ENCODE data around the gene MUS81.
A peak's percentile ranks its signal among the peaks of the same experiment; 100 is the strongest.
"Not testable (repeated sequence)": the region's sequence is repeated elsewhere in the genome, so short reads cannot be mapped to it uniquely, and the experiment has no call there.

Gene MUS81

GRCh38 chr11:65847746-65848145, 12.5 kb upstream of the MUS81 start:
- no peak for DNase-seq

- DNase-seq = not testable (repeated sequence)
Observed at GRCh38 chr11:65848693-65849092, 11.5 kb upstream of the MUS81 start.

GRCh38 chr11:65849366-65849765, 10.9 kb upstream of the MUS81 start:
- no peak for DNase-seq

DNA sequence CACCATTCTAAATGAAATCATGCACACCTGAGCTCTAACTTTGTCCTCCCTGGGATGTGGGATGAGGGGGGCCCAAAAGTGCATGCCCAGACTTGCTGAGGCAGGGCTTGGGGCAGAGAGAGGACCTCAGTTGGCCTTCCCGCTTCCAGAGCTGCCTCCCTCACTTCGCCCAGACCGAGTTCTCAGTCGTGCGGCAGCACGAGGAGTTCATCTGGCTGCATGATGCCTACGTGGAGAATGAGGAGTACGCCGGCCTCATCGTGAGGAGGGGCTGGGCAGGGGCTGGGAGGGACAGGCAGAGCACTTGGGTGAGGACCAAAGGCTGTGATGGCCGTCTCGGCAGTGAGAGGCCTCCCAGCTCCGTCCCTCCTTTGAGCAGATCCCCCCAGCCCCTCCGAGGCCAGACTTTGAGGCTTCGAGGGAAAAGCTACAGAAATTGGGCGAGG, 10.4 kb upstream of the MUS81 start:
- DNase-seq = no peak

DNA sequence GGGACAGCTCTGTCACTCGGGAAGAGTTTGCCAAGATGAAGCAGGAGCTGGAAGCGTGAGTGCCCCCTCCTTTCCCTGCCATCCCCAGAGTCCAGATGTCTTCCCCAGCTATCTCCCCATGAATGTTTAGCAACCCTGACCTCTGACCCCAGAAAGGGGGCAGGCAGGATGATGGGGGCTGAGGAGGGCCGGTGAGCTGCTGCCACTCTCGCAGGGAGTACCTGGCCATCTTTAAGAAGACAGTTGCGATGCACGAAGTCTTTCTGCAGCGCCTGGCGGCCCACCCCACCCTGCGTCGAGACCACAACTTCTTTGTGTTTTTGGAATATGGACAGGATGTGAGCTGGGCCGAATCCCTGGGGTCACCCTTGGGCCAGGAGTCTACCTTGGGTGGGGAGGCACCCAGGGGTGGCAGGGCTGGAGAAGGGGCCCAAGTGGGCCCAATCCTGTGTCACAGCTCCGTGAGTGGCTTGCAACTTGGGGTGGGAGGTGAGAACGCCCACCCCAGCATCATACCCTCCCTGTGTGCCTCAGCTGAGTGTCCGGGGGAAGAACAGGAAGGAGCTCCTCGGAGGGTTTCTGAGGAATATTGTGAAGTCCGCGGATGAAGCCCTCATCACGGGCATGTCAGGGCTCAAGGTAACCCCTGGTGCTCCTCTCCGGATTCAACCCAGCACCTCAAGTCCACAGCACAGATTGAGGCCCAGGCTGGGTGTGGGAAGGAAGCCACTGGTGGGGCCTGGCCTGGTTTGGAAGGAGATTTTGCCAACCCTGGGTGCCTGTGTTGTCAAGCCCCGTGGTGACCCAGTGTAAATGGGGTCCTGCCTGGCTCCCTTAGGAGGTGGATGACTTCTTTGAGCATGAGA, 9.8 kb upstream of the MUS81 start:
- DNase-seq = no peak

GRCh38 chr11:65851083-65851579, 9.1 kb upstream of the MUS81 start:
- no peak for DNase-seq

DNA sequence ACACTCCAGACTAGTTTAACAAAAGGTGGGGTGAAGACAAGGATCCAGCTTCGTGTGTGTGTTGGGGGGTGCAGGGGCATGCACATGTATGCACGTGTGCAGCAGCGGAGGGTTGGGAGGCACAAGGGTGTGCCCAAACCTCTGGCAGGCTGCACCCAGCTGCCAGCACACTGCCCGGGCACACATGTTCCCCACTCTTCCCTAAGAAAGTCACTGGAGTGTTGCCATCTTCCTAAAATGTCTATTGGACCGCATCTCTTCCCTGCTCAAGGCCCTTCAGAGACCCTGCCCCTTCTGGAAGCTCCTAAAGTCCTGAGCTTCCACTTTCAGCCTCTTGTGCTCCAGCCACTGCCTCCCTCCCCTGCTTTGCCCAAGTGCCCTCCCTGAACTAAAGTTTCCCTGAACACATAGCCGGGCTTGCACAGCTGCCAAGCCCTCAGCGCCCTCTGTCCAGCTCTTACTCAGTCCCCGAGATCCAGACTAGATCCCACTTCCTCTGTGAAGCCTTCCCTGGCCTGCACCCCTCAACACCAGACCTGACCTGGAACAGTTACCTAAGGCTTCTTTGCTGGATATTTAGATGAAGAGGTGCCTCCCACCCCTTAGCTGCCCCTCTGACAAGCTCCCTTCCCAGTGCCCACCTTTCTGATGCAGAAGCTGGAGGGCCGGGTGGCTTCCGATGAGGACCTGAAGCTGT, 8.3 kb upstream of the MUS81 start:
- no peak for DNase-seq

DNA sequence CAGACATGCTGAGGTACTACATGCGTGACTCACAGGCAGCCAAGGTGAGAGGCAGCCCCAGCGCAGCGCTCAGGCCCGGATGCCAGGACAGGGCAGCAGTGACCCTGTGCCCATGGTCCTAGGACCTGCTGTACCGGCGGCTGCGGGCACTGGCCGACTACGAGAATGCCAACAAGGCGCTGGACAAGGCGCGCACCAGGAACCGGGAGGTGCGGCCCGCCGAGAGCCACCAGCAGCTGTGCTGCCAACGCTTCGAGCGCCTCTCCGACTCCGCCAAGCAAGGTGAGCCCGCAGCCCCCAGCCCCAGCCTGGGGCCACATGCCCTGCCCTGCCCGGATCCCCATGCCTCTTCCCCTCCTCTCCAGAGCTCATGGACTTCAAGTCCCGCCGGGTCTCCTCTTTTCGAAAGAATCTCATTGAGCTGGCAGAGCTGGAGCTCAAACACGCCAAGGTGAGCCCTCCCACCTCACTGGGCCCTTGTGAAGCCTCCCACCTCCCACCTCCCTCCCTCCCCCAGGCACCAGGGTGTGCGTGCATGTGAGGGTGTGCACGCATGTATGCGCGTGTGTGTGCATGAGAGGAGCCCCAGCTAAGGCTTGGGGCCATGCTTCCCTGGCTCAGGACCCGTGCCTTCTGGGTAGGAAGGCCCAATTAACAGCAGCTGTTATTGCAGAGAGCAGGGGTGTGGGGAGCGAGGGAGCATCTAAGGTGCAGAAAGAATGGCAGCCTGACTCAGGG, 7.6 kb upstream of the MUS81 start:
- no peak for DNase-seq

DNA sequence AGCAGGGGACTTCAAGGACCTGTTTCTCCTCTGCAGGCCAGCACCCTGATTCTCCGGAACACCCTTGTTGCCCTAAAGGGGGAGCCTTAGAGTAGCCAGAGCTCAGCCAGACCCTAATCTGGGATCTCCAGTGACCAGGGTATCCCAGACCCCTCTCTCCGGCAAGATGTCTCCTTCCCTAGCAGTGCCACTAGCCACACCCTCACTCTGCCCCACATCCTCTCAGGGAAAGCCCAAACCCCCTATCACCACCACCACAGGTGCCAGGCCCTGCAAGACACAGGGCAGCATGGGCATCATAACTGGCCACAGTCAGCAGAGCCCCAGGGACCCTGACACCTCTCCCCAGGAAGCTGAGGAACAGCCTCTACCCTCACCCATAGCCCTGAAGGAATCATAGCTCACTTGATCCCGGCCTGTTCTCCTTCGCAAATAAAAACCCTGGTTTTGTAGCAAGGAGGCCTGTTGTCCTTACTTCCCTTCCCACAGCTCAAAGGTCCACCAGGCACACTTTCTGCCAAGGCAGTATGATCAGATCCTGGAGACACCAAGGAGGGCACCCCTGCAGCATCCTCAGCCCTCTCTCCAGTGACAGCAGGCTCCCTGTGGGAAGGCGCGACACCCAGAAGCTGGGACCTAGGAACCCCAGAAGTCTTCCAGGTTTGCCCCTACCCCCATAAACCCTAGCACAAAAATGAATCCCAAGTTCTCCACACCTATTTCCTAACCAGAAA, 6.8 kb upstream of the MUS81 start:
- DNase-seq = no peak

GRCh38 chr11:65854161-65854592, 6.1 kb upstream of the MUS81 start:
- no peak for DNase-seq

DNA sequence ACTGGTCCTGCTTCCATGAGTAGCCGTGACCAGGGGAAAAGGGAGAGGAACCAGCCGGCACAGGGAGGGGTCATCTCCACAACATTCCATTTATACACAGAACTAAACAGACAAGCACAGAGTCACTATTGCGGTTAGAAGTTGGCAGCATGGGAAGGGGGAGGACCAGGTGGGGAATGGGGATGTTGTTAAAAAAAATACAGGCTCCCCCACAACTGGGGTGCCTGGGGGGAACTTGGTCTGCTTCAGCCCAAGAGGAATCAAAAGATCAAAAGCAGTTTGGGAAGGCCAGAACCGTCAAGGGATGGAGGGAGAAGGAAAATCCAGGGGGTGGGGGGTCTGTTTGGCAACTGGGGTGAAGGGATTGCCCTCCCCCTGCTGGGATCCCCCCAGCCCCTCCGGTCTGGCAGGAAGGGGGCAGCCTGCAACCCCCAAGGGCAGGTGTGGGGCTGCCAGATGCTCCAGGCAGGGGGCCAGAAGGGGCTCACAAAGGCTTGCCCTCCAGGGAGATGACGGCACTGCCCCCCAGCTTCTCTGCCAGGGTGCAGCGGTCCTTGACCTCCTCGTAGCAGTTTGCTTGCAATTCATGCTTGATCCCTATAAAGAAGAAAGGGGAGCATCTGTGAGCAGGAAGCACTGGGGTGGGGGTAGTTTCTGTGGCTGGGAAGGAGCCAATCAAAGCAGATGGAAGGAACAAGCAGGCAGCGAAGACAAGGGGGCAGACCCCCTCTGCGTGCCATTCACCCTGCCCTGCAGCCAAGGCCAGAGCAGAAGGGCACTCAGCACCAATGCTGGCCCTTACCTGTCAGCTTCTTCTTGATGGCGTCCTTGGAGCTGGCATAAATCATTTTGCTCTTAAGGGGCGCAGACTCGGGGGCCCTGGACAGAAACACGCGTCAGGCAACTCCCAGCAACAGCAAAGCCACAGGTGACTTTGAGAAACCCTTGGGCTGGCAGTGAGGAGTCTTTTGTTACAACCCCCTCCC, 5.1 kb upstream of the MUS81 start:
- no peak for DNase-seq

DNA sequence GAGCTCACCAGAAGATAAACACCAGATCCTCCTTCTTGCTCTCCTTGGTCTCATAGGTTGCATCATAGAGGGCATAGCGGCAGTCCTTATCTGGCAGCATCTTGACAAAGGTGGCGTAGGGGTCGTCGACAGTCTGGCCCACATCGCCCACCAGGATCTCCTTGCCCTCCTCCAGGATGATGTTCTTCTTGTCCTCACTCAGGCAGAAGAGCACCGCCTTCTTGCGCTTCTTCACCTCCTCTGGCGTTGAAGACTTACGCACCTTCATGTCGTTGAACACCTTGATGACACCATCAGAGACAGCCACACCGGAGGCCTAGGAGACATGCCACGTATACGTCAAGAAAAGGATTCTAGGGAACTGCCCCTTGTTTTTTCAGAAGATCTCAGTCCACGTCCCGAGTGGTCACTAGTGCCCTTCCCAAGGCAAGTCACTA, 4.3 kb upstream of the MUS81 start:
- DNase-seq = no peak

DNA sequence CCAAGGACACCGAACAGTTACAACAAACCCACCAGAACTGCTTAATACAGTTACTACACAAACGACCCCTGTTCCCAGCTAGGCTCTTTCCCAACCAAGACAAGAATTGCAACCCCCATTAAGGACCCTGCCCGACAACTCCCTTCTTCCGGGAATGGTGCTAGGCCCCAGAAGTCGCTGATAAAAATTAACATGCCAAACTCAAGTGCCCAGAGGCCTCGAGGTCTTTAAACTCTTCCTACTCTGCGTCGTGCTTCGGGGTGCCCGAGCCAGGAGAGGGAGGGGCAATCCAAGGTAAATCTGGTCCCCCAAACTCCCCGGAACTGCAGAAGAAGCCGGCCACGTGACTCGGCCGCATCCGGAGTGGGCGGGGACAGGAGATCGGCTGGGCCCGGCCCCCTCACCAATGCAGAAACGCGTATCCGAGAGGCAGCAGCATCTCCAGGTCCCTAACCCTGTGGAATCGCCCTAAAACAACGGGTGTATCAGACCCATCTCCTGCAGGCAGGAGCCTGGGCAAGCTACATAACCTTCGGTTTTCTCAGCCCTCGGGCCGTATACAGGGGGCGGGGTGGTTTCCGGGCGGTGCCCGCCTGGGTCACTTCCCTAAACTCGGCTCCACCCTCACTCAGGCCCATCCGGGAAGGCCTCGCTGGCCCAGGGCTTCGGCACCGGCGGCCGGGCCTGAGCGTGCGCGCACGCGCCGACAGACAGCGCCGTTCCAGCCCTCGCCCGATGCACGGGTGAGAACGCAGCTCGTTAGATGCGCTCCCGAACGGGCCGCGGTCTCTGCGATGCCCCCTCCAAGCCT, 3.3 kb upstream of the MUS81 start:
- DNase-seq = peak; percentile 56

DNA sequence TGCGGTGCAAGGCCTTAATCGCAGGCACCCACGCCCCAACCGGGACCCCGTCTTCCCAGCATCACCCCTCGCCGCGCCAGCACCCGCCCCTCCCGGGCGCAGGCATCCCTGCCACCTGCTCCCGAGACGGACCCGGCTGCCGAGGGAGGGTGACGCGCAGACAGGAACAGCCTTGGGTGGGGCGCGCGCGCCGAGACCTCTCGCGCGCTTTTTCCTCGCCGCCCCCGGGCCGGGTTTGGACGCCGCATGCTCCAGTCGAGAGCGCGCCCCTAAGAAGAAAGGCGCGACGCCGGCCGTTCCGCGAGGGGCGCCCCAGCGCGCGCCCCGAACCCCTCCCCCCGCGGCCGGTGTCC, 2.8 kb upstream of the MUS81 start:
- DNase-seq = no peak

DNA sequence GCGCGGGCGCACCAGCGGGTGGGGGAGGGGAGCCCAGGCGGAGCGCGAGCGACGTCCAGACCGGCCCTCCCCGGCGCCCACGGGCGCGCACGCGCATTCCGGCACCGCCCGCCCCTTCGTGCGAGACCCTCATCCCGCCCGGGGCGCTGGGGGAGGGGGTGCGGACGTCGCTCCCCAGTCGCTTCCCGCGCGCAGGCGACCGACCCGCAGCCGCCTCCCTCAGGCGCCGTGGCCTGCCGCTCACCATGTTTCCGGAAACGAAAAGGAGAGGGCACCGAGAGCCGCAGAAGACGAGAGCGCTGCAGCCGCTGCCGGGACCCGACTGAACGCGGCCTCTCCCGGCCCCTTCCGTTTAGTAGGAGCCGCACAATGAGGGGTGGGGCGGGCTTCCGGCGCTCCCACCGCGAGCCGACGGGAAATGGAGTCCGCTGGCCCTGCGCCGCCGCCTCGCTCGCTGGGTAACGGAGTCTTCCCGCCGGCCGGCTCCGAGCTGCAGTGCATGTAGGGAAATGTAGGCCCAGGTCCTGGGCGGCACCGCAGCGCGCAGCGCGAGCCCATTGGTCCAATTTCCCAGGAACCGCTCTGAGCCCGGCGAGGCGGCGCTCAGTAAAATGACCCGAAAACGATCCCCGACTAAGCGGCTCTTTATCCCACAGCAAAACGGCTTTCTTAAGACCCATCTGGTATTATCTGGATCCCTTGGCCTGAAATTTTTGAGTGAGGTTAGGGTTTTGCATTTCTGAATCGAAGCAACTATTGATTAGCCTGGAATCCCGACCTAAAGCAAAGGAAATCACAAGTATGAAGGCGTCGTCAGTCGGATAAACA, 2.2 kb upstream of the MUS81 start, which contains the start of gene CFL1:
CFL1 (minus strand) TSS at position 328 of the 828 bp plus-strand sequence; CDS start at position 247, 81 bp downstream.
- peak; percentile 99 for DNase-seq

GRCh38 chr11:65858681-65859087, 1.5 kb upstream of the MUS81 start:
- no peak for DNase-seq

- DNase-seq = peak; percentile 100
Observed at GRCh38 chr11:65859095-65859811, 980 bp upstream of the MUS81 start.

GRCh38 chr11:65859812-65860277, 388 bp upstream of the MUS81 start:
- DNase-seq = no peak
